ENCODE measurements around the gene TGFBR2. TPM values are rescaled to one million over a fixed set of nuclear protein-coding genes. Genes with fewer than 3 reads are reported as not detected.

The TGFBR2 gene
- total RNA-seq, 1 donor from 2014 or later, result 39.9 TPM

DNA sequence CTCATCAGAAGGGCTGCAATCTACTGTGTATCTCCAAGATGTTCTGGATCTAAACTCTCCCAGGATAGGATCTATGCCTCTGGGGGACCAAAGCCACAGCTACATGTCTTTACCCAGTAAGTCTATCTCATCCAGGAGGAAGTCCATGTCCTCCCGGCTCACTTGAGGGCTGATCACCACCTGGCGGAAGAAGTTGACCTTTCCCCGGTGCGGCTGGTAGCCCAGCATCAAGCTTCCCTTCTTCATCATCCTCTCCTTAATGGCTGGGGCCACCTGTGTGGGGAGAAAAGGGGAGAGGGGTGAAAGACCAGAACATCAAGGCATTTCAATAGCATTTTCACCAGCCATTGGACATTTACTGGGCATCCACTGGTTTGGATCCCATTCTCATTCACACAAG lies 121.7 kb downstream of the TGFBR2 start:
- Histone ChIP-seq H3K79me2 (ENCODE audit: insufficient read depth, low read length) (no peaks in the 10 kb centered on the region), H3K4me3 (ENCODE audit: insufficient read depth, low read depth, low read length) (no peak overlapping the region), H3K4me2 (ENCODE audit: low read length) (no peak overlapping the region), H3K36me3 (ENCODE audit: insufficient read depth, low read length) (no peaks in the 10 kb centered on the region), H3K27me3 (ENCODE audit: insufficient read depth, low read length) (no peaks in the 10 kb centered on the region), H2AFZ (ENCODE audit: low read depth, low read length) (no peak overlapping the region), H3K27ac (ENCODE audit: low read depth, low read length) (no peak overlapping the region), H4K20me1 (ENCODE audit: insufficient read depth, low read length) (no peaks in the 10 kb centered on the region), H3K4me1 (ENCODE audit: insufficient read depth, low read length) (no peaks in the 10 kb centered on the region), H3K9me3 (ENCODE audit: insufficient read depth, low read depth, low read length) (no peaks in the 10 kb centered on the region), H3K9ac (ENCODE audit: low read length) (no peak overlapping the region)
- no peaks in the 10 kb centered on the region for H3K36me3 Mint-ChIP-seq (ENCODE audit: low read depth, unreplicated experiment)
- no peak for TF ChIP-seq EZH2 (IDR thresholded peaks at IDR 0.05; ENCODE audit: insufficient read depth, low read length)
- TF ChIP-seq, protein P1, sequence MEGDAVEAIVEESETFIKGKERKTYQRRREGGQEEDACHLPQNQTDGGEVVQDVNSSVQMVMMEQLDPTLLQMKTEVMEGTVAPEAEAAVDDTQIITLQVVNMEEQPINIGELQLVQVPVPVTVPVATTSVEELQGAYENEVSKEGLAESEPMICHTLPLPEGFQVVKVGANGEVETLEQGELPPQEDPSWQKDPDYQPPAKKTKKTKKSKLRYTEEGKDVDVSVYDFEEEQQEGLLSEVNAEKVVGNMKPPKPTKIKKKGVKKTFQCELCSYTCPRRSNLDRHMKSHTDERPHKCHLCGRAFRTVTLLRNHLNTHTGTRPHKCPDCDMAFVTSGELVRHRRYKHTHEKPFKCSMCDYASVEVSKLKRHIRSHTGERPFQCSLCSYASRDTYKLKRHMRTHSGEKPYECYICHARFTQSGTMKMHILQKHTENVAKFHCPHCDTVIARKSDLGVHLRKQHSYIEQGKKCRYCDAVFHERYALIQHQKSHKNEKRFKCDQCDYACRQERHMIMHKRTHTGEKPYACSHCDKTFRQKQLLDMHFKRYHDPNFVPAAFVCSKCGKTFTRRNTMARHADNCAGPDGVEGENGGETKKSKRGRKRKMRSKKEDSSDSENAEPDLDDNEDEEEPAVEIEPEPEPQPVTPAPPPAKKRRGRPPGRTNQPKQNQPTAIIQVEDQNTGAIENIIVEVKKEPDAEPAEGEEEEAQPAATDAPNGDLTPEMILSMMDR (IDR thresholded peaks at IDR 0.05; ENCODE audit: insufficient read depth, low read depth, low read length), result no peak
- DNase-seq (ENCODE audit: low read depth), result no peak
- no peak overlapping the region for H3K27ac Mint-ChIP-seq (ENCODE audit: unreplicated experiment)
- H3K4me3 Mint-ChIP-seq (ENCODE audit: unreplicated experiment), result no peak overlapping the region
- no peaks in the 10 kb centered on the region for H3K27me3 Mint-ChIP-seq (ENCODE audit: low read depth, unreplicated experiment)
- H3K9me3 Mint-ChIP-seq (ENCODE audit: unreplicated experiment), result peaks cover 1% of the 10 kb centered on the region
- H3K4me1 Mint-ChIP-seq (ENCODE audit: low read depth, unreplicated experiment), result peaks cover 5% of the 10 kb centered on the region
- FAIRE-seq, result no peak

GRCh38 chr3:30729512-30729911 lies 123.1 kb downstream of the TGFBR2 start:
- Mint-ChIP-seq H3K36me3 (ENCODE audit: low read depth, unreplicated experiment) (no peaks in the 10 kb centered on the region), H3K27me3 (ENCODE audit: low read depth, unreplicated experiment) (no peaks in the 10 kb centered on the region), H3K27ac (ENCODE audit: unreplicated experiment) (no peak overlapping the region), H3K4me1 (ENCODE audit: low read depth, unreplicated experiment) (peaks cover 5% of the 10 kb centered on the region), H3K9me3 (ENCODE audit: unreplicated experiment) (peaks cover 1% of the 10 kb centered on the region), H3K4me3 (ENCODE audit: unreplicated experiment) (no peak overlapping the region)
- Histone ChIP-seq H3K9me3 (ENCODE audit: insufficient read depth, low read depth, low read length) (no peaks in the 10 kb centered on the region), H3K27ac (ENCODE audit: low read depth, low read length) (no peak overlapping the region), H3K4me2 (ENCODE audit: low read length) (no peak overlapping the region), H3K4me1 (ENCODE audit: insufficient read depth, low read length) (no peaks in the 10 kb centered on the region), H4K20me1 (ENCODE audit: insufficient read depth, low read length) (no peaks in the 10 kb centered on the region), H3K36me3 (ENCODE audit: insufficient read depth, low read length) (no peaks in the 10 kb centered on the region), H3K79me2 (ENCODE audit: insufficient read depth, low read length) (no peaks in the 10 kb centered on the region), H3K27me3 (ENCODE audit: insufficient read depth, low read length) (no peaks in the 10 kb centered on the region), H2AFZ (ENCODE audit: low read depth, low read length) (no peak overlapping the region), H3K4me3 (ENCODE audit: insufficient read depth, low read depth, low read length) (no peak overlapping the region), H3K9ac (ENCODE audit: low read length) (no peak overlapping the region)
- no peak for DNase-seq (ENCODE audit: low read depth)
- TF ChIP-seq EZH2 (IDR thresholded peaks at IDR 0.05; ENCODE audit: insufficient read depth, low read length), result no peak
- TF ChIP-seq, protein P1 (IDR thresholded peaks at IDR 0.05; ENCODE audit: insufficient read depth, low read depth, low read length), result no peak
- peak; percentile 45 for FAIRE-seq

DNA sequence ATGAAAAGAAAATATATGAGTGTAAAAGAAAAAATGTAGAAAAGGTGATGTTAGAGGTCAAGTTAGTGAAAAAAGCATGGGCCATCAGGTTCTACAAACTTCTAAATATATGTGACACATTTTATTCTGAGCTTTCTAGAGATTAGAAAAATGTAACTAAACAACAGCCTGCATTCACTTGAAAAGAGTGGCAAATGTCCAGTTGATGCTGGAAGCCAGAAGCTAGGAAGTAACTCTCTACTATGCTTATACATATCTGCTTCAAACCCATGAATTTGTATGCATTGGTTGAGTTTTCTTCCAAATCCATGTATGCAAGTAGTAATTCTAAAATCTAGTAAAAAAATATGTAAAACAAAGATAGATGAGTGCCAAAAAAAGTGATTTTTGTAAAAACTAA lies 123.5 kb downstream of the TGFBR2 start:
- no peak for TF ChIP-seq EZH2 (IDR thresholded peaks at IDR 0.05; ENCODE audit: insufficient read depth, low read length)
- TF ChIP-seq, protein P1 (IDR thresholded peaks at IDR 0.05; ENCODE audit: insufficient read depth, low read depth, low read length), result no peak
- no peaks in the 10 kb centered on the region for H3K9me3 ChIP-seq (ENCODE audit: insufficient read depth, low read depth, low read length)
- Mint-ChIP-seq H3K27ac (ENCODE audit: unreplicated experiment) (no peak overlapping the region), H3K4me1 (ENCODE audit: low read depth, unreplicated experiment) (peaks cover 5% of the 10 kb centered on the region), H3K36me3 (ENCODE audit: low read depth, unreplicated experiment) (no peaks in the 10 kb centered on the region), H3K9me3 (ENCODE audit: unreplicated experiment) (peaks cover 1% of the 10 kb centered on the region), H3K27me3 (ENCODE audit: low read depth, unreplicated experiment) (no peaks in the 10 kb centered on the region), H3K4me3 (ENCODE audit: unreplicated experiment) (no peak overlapping the region)
- H4K20me1 ChIP-seq (ENCODE audit: insufficient read depth, low read length), result no peaks in the 10 kb centered on the region
- H3K79me2 ChIP-seq (ENCODE audit: insufficient read depth, low read length), result no peaks in the 10 kb centered on the region
- no peak overlapping the region for H3K4me3 ChIP-seq (ENCODE audit: insufficient read depth, low read depth, low read length)
- DNase-seq (ENCODE audit: low read depth) (no peak), FAIRE-seq (no peak)
- no peaks in the 10 kb centered on the region for H3K36me3 ChIP-seq (ENCODE audit: insufficient read depth, low read length)
- H3K4me1 ChIP-seq (ENCODE audit: insufficient read depth, low read length), result no peaks in the 10 kb centered on the region
- H3K9ac ChIP-seq (ENCODE audit: low read length), result no peak overlapping the region
- H3K4me2 ChIP-seq (ENCODE audit: low read length), result no peak overlapping the region
- H2AFZ ChIP-seq (ENCODE audit: low read depth, low read length), result no peak overlapping the region
- no peak overlapping the region for H3K27ac ChIP-seq (ENCODE audit: low read depth, low read length)
- no peaks in the 10 kb centered on the region for H3K27me3 ChIP-seq (ENCODE audit: insufficient read depth, low read length)
